Smooth muscle cell (in vitro differentiated cells): ENCODE data around the gene ZNF236. TPM values are rescaled to one million over a fixed set of nuclear protein-coding genes. Genes with fewer than 3 reads are reported as not detected.

ENCODE experiments used
- DNase-seq: peaks from one replicate; lab custom pipeline; 2025; ENCODE audit not compliant: unreplicated experiment; lab: John Stamatoyannopoulos, UW
- H2AFZ ChIP-seq: fragments of 200-600 bp; sonication (generic); 2 replicates; pipeline ENCODE4 v1.6.0; 2016; ENCODE audit warnings: antibody characterized with exemption, low read depth, mild to moderate bottlenecking
- H3F3A ChIP-seq: fragments of 200-600 bp; sonication (generic); 2 replicates; pipeline ENCODE4 v1.6.0; 2017; ENCODE audit warnings: antibody characterized with exemption, low read depth
- H3K27ac ChIP-seq: fragments of 200-600 bp; sonication (generic); 2 replicates; pipeline ENCODE4 v1.5.1; 2016; ENCODE audit warnings: low read depth, mild to moderate bottlenecking
- H3K27me3 ChIP-seq: fragments of 200-600 bp; sonication (generic); 2 replicates; pipeline ENCODE4 v1.6.1; 2016; ENCODE audit warnings: low read depth, mild to moderate bottlenecking
- H3K36me3 ChIP-seq: fragments of 200-600 bp; sonication (generic); 2 replicates; pipeline ENCODE4 v1.5.1; 2016; ENCODE audit warnings: low read depth
- H3K4me1 ChIP-seq: fragments of 200-600 bp; sonication (generic); 2 replicates; pipeline ENCODE4 v1.5.1; 2016; ENCODE audit warnings: low read depth
- H3K4me2 ChIP-seq: fragments of 200-600 bp; sonication (generic); 2 replicates; pipeline ENCODE4 v1.6.0; 2016; ENCODE audit warnings: mild to moderate bottlenecking
- H3K4me3 ChIP-seq: fragments of 200-600 bp; sonication (generic); 2 replicates; pipeline ENCODE4 v1.5.1; 2016; ENCODE audit warnings: mild to moderate bottlenecking
- H3K79me2 ChIP-seq: fragments of 200-600 bp; sonication (generic); 2 replicates; pipeline ENCODE4 v1.6.0; 2016; ENCODE audit warnings: low read depth, mild to moderate bottlenecking
- H3K9ac ChIP-seq: fragments of 200-600 bp; sonication (generic); 2 replicates; pipeline ENCODE4 v1.6.0; 2016; ENCODE audit warnings: low read depth
- H3K9me3 ChIP-seq: fragments of 200-600 bp; sonication (generic); replicated peaks from 2 replicates; pipeline ENCODE4 v1.5.1; 2016; ENCODE audit warnings: low read depth
- H4K20me1 ChIP-seq: fragments of 200-600 bp; sonication (generic); 2 replicates; pipeline ENCODE4 v1.6.0; 2016; ENCODE audit warnings: low read depth
- WGBS: methylation state at CpG from one replicate; pipeline ENCODE4 v1.1.7; 2016; ENCODE audit warnings: low lambda C conversion rate; 5-methylcytosine and 5-hydroxymethylcytosine counted together
- polyA plus RNA-seq: library from polyadenylated mRNA; unstranded; fragments of >200 nt; fragmentation: Nextera tagmentation; extraction: Ambion mirVana; gene quantifications from 2 replicates; pipeline ENCODE4 v1.2.1, GENCODE V29; 2016
- total RNA-seq: library from RNA; depleted of rRNA; stranded (reverse); fragments of >200 nt; gene quantifications from 2 replicates; pipeline ENCODE4 v1.2.3, GENCODE V29; 2014
- TF ChIP-seq, protein P1 (sequence below): fragments of 200-600 bp; sonication (generic); IDR thresholded peaks from 2 replicates; pipeline ENCODE4 v1.5.1; 2017; ENCODE audit warnings: borderline replicate concordance, mild to moderate bottlenecking, antibody characterized with exemption; ENCODE audit not compliant: insufficient read depth, poor library complexity, severe bottlenecking

Gene ZNF236
- total and polyA plus RNA-seq, 2 experiments from 2014 or later = 4.1 to 6.2 TPM

GRCh38 chr18:76892832-76893231 lies 70.5 kb downstream of the ZNF236 start:
- 90% methylated on average over 5 of the region's 5 CpGs for WGBS
- H4K20me1 ChIP-seq = no peaks in the 10 kb centered on the region
- H2AFZ ChIP-seq = no peak overlapping the region
- no peaks in the 10 kb centered on the region for H3K4me1 ChIP-seq
- no peaks in the 10 kb centered on the region for H3F3A ChIP-seq
- H3K27ac ChIP-seq = no peak overlapping the region
- no peak overlapping the region for H3K9ac ChIP-seq
- no peak overlapping the region for H3K4me3 ChIP-seq
- no peak overlapping the region for H3K4me2 ChIP-seq
- DNase-seq = no peak
- TF ChIP-seq, protein P1, sequence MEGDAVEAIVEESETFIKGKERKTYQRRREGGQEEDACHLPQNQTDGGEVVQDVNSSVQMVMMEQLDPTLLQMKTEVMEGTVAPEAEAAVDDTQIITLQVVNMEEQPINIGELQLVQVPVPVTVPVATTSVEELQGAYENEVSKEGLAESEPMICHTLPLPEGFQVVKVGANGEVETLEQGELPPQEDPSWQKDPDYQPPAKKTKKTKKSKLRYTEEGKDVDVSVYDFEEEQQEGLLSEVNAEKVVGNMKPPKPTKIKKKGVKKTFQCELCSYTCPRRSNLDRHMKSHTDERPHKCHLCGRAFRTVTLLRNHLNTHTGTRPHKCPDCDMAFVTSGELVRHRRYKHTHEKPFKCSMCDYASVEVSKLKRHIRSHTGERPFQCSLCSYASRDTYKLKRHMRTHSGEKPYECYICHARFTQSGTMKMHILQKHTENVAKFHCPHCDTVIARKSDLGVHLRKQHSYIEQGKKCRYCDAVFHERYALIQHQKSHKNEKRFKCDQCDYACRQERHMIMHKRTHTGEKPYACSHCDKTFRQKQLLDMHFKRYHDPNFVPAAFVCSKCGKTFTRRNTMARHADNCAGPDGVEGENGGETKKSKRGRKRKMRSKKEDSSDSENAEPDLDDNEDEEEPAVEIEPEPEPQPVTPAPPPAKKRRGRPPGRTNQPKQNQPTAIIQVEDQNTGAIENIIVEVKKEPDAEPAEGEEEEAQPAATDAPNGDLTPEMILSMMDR = no peak
- H3K36me3 ChIP-seq = peaks cover 20% of the 10 kb centered on the region
- no peaks in the 10 kb centered on the region for H3K9me3 ChIP-seq
- H3K79me2 ChIP-seq = no peaks in the 10 kb centered on the region
- H3K27me3 ChIP-seq = no peaks in the 10 kb centered on the region

DNA sequence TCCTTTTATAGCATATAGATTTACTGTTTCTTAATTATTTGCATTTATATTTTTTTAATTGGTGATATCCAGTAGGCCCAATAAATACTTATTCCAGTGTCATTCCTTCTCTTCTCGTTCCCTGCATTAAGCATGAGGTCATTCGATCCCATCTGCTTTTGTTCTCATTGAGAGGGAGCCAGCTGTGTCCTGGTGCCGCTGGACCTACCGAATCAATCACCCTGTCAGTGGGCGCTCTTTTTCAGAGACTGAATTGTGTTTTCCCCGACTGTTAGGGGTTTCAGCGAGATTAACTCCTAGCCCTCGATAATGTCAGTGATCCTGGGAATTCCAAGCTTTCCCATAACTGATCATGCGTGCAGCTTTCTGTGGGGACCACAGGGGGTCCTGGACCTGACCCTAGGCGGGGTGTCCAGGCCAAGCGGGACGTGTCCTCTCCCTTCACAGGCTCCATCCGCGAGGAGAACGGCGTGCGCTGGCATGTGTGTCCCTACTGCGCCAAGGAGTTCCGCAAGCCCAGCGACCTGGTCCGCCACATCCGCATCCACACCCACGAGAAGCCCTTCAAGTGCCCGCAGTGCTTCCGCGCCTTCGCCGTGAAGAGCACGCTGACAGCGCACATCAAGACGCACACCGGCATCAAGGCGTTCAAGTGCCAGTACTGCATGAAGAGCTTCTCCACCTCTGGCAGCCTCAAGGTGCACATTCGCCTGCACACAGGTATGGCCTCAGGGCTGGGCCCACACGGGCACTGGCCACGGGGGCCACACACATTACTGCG lies 72.4 kb downstream of the ZNF236 start:
- Histone ChIP-seq H4K20me1 (no peaks in the 10 kb centered on the region), H3K9ac (no peak overlapping the region), H3F3A (no peaks in the 10 kb centered on the region), H3K9me3 (no peaks in the 10 kb centered on the region), H3K27ac (no peak overlapping the region), H3K79me2 (no peaks in the 10 kb centered on the region), H3K36me3 (peaks cover 33% of the 10 kb centered on the region), H2AFZ (no peak overlapping the region), H3K27me3 (no peaks in the 10 kb centered on the region), H3K4me3 (no peak overlapping the region), H3K4me2 (no peak overlapping the region), H3K4me1 (no peaks in the 10 kb centered on the region)
- no peak for DNase-seq
- TF ChIP-seq, protein P1 = no peak
- 98% methylated on average over 37 of the region's 37 CpGs for WGBS

- Histone ChIP-seq H3K9me3 (no peaks in the 10 kb centered on the region), H3K36me3 (peaks cover 39% of the 10 kb centered on the region), H3K4me2 (no peak overlapping the region), H3F3A (no peaks in the 10 kb centered on the region), H3K4me3 (no peak overlapping the region), H3K79me2 (no peaks in the 10 kb centered on the region), H2AFZ (no peak overlapping the region), H3K27ac (no peak overlapping the region), H3K9ac (no peak overlapping the region), H3K4me1 (no peaks in the 10 kb centered on the region), H4K20me1 (no peaks in the 10 kb centered on the region), H3K27me3 (no peaks in the 10 kb centered on the region)
- TF ChIP-seq, protein P1 = no peak
- DNase-seq = no peak
- WGBS = 93% methylated on average over 3 of the region's 3 CpGs
These were observed 73.1 kb downstream of the ZNF236 start for GRCh38 chr18:76895498-76895897.

DNA sequence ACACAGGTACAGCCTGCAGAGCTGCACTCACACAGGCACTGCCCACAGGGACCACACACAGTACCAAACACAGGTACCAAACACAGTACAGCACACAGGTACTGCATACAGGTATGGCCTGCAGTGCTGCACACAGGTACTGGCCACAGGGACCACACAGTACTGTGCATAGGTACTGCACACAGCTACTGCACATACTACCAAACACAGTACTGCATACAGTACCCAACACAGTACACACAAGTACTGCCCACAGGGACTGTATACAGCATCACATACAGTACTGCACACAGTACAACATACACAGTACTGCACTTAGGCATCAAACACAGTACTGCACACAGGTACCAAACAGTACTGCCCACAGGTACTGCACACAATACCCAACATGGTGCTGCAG lies 74.3 kb downstream of the ZNF236 start:
- Histone ChIP-seq H4K20me1 (no peaks in the 10 kb centered on the region), H3K4me3 (no peak overlapping the region), H3K9ac (no peak overlapping the region), H3K27ac (no peak overlapping the region), H3K79me2 (no peaks in the 10 kb centered on the region), H3K36me3 (peaks cover 39% of the 10 kb centered on the region), H3K4me2 (no peak overlapping the region), H3K27me3 (no peaks in the 10 kb centered on the region), H3K4me1 (no peaks in the 10 kb centered on the region), H3F3A (no peaks in the 10 kb centered on the region), H2AFZ (no peak overlapping the region), H3K9me3 (no peaks in the 10 kb centered on the region)
- no peak for DNase-seq
- TF ChIP-seq, protein P1 = no peak
